Measurements from ENCODE around the gene CFAP65. TPM values are rescaled to one million over a fixed set of nuclear protein-coding genes. Genes with fewer than 3 reads are reported as not detected.

CFAP65 gene
- total and polyA plus RNA-seq, 2 of the 13 experiments (the other 11 are each of a cell fraction or from before 2014, with no cell fraction given), result 0.05 TPM; not detected in 1

- TF ChIP-seq ZNF251 (CRISPR knock-in tag; IDR thresholded peaks at IDR 0.05), result no peak
- TF ChIP-seq ZNF567 (CRISPR knock-in tag; IDR thresholded peaks at IDR 0.05; ENCODE audit: borderline replicate concordance), result no peak
- no peak for TF ChIP-seq ZNF142 (CRISPR knock-in tag; IDR thresholded peaks at IDR 0.05)
- TF ChIP-seq SMAD9 (CRISPR knock-in tag; IDR thresholded peaks at IDR 0.05), result no peak
- no peak for TF ChIP-seq NFAT5 (CRISPR knock-in tag; IDR thresholded peaks at IDR 0.05)
- TF ChIP-seq ZNF564 (CRISPR knock-in tag; IDR thresholded peaks at IDR 0.05), result no peak
- TF ChIP-seq NPAS2 (CRISPR knock-in tag; IDR thresholded peaks at IDR 0.05; ENCODE audit: borderline replicate concordance), result no peak
- 0 out of 2 replicates have a peak, but pooled peaks have one; percentile 50 for TF ChIP-seq HOXD1 (CRISPR knock-in tag; IDR thresholded peaks at IDR 0.05)
- peak; percentile 26 for TF ChIP-seq CCAR2 (optimal IDR thresholded peaks at IDR 0.05; ENCODE audit: low read depth, low read length)
- TF ChIP-seq ZUFSP (CRISPR knock-in tag; IDR thresholded peaks at IDR 0.05; ENCODE audit: borderline replicate concordance), result no peak
- TF ChIP-seq PHB2 (IDR thresholded peaks at IDR 0.05; ENCODE audit: partially characterized antibody), result no peak
- no peak for TF ChIP-seq MNT (IDR thresholded peaks at IDR 0.05)
- TF ChIP-seq ERF (CRISPR knock-in tag; IDR thresholded peaks at IDR 0.05), result peak; percentile 83
Measured at GRCh38 chr2:219071131-219071816, 30.0 kb upstream of the CFAP65 start (continued).

Data from HepG2 (cell line).